NCI-H1105 treated with DMSO at 0.1 percent for 48 hours (cell line): ENCODE data around the gene RAET1E.
"Not testable (repeated sequence)": the region's sequence is repeated elsewhere in the genome, so short reads cannot be mapped to it uniquely, and the experiment has no call there.

Experiments used
- DNase-seq: peaks from one replicate; lab custom pipeline; 2025; lab: John Stamatoyannopoulos, UW

The RAET1E gene

DNA sequence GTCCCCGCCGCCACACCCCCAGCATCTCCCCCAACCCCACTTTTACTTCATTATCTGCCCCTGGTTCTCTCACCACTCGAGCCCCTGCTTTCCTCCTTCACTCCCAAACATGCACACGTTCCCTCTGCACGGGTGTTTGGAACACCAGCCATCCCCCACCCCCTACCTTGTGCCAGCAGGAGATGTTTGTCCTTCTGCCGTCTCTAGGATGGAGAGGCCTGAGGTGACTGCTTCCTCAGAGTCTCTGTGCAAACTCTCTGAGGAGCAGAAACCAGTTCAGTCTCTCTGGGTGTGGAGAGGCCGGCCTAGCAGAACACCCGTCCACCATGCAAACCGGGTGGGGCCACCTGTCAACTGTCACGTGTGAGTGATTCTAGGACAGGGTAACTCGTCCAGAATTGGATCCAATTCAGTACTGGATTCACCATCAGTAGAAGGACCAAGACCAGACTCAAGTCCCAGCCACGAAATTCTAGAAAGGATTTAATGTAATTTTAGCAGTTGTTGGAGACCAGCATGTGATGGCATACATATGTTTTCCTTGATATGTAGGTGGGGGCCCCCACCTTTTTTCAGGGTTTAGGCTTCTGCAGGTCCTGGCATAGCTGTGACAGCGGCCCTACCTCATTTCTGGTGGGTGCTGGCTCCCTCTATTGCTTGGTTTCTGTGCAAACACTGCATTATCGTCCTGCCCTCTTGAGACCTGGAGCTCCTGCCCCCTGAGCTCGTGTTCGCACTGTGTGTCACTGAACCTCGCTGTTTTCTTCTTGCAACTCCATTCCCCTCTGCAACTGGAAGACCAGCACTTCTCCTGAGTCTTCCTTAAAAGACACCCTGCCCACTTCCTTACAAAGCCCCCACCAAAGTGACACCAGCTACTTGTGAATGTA lies at the start of gene RAET1E:
TSS of gene RAET1E (minus strand) at position 259 of the 890 bp plus-strand sequence. CDS start 7,212 bp downstream, outside the sequence.
- no peak for DNase-seq

DNA sequence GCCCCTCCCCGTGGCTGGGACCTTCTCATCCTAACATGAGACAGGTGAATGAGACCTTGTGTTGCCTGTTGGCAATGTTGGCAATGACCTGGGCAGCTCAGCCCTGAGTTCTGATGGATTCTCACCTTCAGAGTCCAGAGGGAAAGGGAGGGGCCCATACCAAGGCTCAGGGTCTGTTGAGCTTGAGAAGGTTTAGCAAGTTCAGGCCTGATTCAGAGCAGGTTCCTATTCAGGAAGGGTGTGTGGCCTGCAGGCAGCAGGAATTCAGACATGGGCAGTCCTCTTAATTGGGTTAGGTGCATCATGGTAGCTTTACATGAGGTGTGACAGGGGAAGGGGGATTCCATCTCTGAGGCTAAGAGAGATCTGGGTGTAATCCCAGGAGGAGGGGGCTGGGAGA lies 49.6 kb upstream of the RAET1E start:
- not testable (repeated sequence) for DNase-seq

DNA sequence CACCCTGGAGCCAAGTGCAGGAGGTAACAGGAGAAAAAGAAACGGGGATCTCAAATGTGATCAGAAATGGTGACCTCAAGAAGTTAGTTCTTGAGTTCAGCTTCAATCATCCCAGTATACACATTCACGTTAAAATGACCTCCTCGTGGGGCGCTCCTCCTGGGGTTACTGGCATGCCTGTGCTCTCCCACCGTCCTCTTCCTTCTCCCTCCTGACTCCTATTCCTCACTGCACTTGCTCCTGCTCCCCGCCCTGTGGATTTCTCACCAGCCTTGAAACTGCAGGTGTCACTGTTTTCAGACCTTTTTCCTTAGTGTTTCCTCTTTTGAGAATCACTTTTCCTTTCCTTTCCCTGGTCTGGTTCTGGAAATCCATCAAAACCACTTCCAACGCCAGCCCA lies 48.7 kb upstream of the RAET1E start:
- DNase-seq: not testable (repeated sequence)

DNA sequence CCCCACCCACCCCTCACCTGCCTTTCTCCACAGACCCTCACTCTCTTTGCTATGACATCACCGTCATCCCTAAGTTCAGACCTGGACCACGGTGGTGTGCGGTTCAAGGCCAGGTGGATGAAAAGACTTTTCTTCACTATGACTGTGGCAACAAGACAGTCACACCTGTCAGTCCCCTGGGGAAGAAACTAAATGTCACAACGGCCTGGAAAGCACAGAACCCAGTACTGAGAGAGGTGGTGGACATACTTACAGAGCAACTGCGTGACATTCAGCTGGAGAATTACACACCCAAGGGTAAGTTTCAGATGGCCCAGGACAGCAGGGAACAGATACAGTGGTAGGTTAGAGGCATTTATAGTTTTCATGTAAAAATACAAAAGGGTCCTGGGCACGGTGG lies 47.4 kb upstream of the RAET1E start:
- not testable (repeated sequence) for DNase-seq

- not testable (repeated sequence) for DNase-seq
Measured at GRCh38 chr6:149943321-149943720, 45.4 kb upstream of the RAET1E start.

DNA sequence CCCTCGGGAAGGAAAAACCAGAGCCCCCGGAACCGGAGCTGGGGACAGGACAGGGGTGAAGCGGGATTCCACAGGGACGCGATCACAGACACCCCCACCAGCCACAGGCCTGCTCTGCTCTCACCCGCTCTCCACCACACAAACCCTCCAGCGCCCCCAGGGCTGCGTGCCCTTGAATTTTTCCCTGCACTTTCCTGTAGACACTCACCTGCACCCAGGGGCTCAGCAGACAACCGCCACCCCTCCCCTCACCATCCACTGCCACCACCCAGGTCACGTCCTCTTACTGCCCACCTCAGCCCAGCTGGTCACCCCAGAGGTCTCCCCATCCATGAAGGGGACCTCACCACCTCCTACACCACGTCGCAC lies 44.5 kb upstream of the RAET1E start:
- no peak for DNase-seq

DNA sequence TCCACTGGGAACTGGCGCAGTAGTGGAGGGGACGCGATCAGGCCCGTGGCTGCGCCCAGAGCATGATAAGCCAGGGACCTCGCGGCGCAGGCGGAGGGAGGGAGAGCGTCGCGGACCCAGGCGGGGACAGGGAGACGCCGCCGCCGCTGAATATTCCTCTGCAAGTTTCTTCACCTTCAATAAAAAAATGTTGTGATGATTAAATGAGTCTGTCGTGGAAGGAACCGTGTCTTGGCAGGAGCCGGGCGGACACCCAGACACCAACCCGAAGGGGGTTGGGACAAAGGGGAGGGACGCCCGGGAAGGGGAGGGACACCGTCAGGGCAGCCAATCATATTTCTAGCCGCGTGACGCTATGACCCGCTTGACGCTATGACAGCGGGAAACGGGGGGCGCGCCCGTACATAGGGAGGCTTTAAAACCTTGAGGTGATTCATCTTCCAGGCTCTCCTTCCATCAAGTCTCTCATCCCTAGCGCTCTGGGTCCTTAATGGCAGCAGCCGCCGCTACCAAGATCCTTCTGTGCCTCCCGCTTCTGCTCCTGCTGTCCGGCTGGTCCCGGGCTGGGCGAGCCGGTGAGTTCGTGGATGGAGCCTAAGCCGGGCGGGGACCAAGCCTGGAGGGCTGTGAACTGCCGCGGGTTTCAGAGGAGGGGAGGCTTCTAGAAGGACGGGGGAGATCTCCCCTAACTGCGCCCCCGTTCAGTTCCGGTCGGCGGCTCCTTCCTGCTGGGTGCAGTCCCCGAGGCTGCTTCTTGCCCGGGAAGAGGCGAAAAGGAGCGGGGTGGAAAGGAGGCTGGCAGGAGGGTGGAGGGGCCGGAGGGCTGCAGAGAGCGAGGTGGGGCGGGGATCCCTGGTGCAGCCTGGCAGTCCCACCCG lies 43.9 kb upstream of the RAET1E start, which contains the start of gene ULBP2:
TSS of gene ULBP2 (plus strand) at position 432 of the 878 bp plus-strand sequence. CDS start at position 491, 59 bp downstream.
- peak; percentile 84 for DNase-seq

DNA sequence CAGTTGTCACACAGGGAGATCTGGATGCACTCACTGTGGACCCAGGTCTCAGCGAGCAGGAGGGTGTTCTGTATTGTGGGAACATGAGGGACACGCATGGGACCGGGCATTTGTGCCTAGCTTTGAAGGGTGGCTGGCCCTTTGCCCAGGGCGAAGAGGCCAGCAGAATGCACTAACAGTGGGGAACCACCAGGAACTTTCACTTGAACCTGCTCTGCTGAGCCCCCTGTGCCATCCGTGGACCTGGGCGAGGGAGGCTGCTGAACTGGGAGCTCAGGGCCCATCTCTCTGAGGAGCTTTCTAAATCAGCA lies 42.7 kb upstream of the RAET1E start:
- no peak for DNase-seq

GRCh38 chr6:149939909-149940671 lies 42.2 kb upstream of the RAET1E start:
- DNase-seq: no peak

GRCh38 chr6:149939356-149939648 lies 41.4 kb upstream of the RAET1E start:
- DNase-seq: no peak

DNA sequence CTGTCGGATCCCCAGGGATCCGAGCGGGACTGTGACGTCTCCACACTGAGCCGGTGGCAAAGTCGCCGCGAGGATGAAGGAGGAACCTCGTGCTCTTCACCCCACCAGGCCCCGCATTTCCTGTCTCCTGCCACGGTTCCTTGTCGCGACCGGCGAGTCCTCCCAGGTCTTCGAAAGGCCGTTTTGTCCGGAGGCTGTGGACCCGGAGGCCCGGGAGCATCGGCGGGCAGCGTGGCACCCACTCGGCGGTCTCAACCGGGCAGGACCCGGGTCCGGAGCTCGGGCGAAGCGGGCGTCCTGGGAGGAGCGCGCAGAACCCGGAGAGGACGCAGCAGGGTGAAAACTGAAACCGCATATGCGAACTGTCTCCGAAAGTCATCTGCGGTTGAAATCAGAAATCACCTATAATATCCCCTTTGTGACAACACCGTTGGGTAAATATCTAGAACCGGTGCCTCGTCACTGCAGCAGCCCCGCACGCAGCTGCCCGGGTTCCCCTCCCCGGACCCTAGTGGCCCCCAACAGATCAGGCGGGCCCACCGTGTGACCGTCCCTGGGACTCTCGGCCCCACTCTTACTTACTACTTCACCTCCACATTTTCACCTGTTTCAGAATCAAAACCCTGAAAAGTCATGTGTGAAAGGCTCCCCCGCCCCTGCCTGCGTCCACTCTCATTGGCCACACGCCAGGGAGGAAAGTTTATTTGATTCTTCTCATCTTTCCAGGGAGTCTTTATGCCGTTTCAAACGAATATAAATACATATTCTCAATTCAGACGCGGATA lies 40.9 kb upstream of the RAET1E start:
- DNase-seq: peak; percentile 40

DNA sequence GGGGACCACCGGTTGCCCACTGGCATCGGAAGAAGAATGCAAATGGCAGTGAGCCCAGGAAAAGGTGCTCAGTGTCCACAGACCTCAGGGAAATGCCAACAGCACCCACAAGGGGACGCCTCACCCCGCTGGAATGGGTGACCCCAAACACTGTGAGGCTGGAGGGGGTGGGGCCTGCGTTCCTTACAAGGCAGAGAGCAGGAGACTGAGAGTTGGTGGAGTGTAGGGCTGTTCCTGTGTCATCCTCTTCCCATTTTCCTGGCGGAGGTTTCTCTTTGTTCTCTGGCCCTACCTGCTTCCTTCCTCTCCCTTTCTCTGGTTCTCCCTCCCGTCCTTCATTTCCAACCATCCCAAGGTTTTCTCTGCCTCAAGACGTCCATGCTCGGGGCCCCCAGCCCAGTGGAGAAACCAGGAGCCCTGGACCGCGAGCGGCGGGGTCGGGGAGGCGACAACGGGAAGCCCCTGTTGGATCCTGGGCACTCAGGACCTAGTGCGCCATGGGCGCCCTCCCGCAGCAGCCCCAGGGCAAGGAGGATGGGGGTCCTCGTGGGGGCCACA lies 40.2 kb upstream of the RAET1E start:
- peak; percentile 34 for DNase-seq

DNA sequence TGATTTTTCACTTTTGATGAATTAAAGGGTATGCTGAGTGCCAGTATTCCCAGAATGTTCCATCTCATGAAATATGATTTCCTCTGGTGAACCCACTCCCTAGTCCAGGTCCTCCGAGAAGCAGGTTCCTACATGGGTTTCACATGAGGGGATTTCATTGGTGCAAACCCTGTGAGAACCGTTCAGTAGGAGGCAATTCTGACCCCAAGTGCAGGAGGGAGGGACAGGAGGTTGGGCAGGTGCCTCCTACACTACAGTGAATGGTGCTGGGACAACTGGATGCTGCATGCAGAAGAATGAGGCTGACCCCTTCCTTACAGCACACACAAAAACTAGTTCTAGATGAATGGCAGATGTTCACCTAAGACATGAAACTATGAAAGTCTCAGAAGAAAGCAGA lies 38.8 kb upstream of the RAET1E start:
- no peak for DNase-seq

GRCh38 chr6:149935668-149936067 lies 37.8 kb upstream of the RAET1E start:
- no peak for DNase-seq

GRCh38 chr6:149935246-149935645 lies 37.3 kb upstream of the RAET1E start:
- DNase-seq: no peak

DNA sequence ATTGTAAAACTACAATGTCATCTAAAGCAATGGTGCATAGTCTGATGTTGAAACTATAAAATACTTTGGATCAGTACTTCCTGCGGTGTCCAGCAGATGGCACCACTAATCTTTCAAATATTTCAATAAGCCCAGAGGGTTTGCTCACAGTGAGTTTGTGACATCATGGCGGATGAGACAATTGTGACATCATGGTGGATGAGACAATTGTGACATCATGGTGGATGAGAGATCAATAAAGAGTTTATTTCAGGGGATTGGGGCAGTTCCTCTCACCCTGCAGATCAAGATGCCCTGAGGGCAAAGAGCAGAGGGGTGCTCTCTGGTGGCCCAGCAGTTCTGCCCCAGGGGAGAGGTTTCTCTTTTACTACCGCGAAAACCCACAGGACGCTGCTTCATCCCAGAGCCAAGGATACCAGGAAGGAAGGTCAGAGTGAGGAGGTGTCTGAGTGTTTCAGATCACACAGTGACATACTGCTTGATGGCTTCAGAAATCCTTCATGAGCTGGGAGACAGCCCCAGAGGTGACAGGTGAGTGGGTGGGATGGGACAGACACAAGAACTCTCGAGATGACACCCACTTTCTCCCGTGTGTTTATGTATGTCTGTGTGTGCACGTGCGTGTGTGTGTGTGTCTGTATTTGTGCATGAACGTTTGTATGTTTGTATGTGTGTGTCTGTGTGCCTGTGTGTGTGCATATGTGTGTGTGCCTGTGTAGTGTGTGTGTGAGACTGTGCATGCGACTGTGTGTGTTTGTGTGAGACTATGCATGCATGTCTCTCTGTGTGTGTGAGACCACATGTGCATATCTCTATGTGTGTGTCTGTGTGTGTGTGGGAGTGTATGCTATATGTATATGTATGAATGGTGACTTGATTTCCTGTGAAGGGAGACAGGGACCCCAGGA lies 36.6 kb upstream of the RAET1E start:
- DNase-seq: peak; percentile 62

DNA sequence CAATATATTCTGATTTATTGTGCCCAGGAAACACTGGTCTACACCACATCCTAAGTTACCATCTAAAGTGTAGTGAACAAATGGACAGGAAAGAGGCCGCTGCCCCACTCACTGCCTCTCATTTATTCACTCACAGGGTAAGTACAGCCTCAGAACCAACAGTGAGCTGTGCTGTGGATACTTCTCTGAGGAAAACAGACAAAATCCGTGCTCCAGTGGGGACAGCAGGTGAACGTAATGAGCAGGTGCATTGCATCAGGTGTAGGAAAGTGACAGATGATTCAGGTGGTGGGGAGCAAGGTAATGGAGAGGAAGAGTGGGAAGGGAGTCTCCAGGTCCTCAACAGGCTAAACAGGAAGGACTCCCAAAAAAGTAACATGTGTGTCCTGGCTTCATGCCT lies 35.5 kb upstream of the RAET1E start:
- no peak for DNase-seq

- DNase-seq: no peak
Measured at GRCh38 chr6:149933036-149933435, 35.1 kb upstream of the RAET1E start.

DNA sequence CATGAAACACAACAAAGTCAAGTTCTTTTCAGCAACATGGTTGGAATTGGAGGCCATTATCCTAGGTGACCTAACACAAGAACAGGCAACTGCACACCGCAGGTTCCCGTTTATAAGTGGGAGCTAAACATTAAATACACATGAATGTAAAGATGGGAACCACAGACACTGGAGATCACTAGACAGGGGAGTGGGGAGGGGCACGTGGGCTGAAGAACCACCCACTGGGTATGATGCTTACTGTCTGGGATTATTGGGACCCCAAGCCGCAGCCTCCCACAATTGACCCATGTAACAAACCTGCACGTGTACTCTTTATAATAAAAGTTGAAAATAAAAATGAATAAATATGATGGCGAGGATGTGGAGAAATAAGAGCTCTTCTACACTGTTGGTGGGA lies 33.6 kb upstream of the RAET1E start:
- DNase-seq: no peak

- no peak for DNase-seq
Measured at GRCh38 chr6:149929422-149929821, 31.5 kb upstream of the RAET1E start.
